Parathyroid adenoma (tissue), 2 donors: ENCODE results near the gene RER1.

Experiments
- H2AFZ ChIP-seq: fragments of 300-600 bp; sonication (generic); one replicate; pipeline ENCODE4 v1.7.0; 2017; ENCODE audit warnings: antibody characterized with exemption, mild to moderate bottlenecking
- H3K27ac ChIP-seq: fragments of 300-600 bp; sonication (generic); one replicate; pipeline ENCODE4 v1.7.0; 2017
- H3K27me3 ChIP-seq: fragments of 300-600 bp; sonication (generic); one replicate; pipeline ENCODE4 v1.7.0; 2017; ENCODE audit warnings: low read length; ENCODE audit not compliant: control insufficient read depth, insufficient read depth
- H3K36me3 ChIP-seq: fragments of 300-600 bp; sonication (generic); one replicate; pipeline ENCODE4 v1.7.0; 2017; ENCODE audit warnings: low read length; ENCODE audit not compliant: control insufficient read depth, insufficient read depth
- H3K4me1 ChIP-seq: fragments of 300-600 bp; sonication (generic); one replicate; pipeline ENCODE4 v1.7.0; 2017; ENCODE audit warnings: control low read depth
- H3K4me2 ChIP-seq: fragments of 300-600 bp; sonication (generic); one replicate; pipeline ENCODE4 v1.7.0; 2017; ENCODE audit warnings: low read length
- H3K4me3 ChIP-seq: fragments of 300-600 bp; sonication (generic); one replicate; pipeline ENCODE4 v1.7.0; 2017; ENCODE audit warnings: low read depth, low read length
- H3K79me2 ChIP-seq: fragments of 300-600 bp; sonication (generic); one replicate; pipeline ENCODE4 v1.7.0; 2017; ENCODE audit warnings: control low read depth
- H3K9ac ChIP-seq: fragments of 300-600 bp; sonication (generic); one replicate; pipeline ENCODE4 v1.7.0; 2017; ENCODE audit warnings: mild to moderate bottlenecking
- H3K9me3 ChIP-seq: fragments of 300-600 bp; sonication (generic); one replicate; pipeline ENCODE4 v1.7.0; 2017; ENCODE audit warnings: low read length; ENCODE audit not compliant: control insufficient read depth
- TF ChIP-seq, protein P1 (sequence below): fragments of 300-600 bp; sonication (generic); IDR thresholded peaks from one replicate; pipeline ENCODE4 v1.7.0; 2017; ENCODE audit warnings: antibody characterized with exemption, mild to moderate bottlenecking
- donor health status: primary hyperparathyroidism.

Gene RER1

DNA sequence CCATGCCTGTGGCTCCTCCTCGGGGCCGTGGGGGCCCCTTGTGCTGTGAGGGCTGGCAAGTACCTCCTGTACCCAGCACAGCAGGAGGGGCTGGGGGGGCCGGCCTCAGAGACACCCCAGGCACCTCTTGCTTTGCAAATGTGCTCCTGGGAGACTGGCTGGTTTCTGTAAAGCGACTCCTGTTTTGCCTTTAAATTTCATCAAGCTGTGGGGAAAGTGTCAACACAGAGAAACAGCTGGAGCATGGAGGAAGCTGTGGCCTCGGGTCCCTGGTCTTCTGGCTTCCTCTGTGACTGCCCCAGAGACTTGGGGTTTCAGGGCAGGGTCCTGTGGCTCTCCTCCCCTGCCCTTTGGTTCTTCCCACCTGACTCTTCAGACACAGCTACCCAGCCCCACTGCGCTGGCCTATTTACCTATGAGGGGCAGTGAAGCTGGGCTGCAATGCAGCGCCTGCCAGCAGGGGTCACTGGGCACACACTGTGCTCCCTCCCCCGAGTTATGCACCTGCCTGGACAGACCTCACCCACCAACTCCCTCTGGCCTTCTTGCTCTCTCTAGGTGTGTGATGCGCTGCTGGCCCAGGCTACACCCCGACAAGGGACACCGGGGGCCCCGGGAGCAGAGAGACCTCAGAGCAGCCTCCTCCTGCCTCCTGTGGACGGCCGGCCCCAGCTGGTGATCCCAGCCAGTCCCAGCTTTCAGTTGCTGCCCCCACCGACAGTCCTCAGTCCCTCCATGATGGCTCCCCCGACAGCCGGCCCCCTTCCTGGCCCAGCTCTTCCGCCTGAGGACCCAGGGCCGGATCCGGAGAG lies 38.3 kb downstream of the RER1 start:
- no peaks in the 10 kb centered on the region for H3K4me1 ChIP-seq
- no peak overlapping the region for H3K4me2 ChIP-seq
- no peaks in the 10 kb centered on the region for H3K79me2 ChIP-seq
- peaks cover 5% of the 10 kb centered on the region for H3K27me3 ChIP-seq
- H3K9me3 ChIP-seq, result no peaks in the 10 kb centered on the region
- TF ChIP-seq, protein P1, sequence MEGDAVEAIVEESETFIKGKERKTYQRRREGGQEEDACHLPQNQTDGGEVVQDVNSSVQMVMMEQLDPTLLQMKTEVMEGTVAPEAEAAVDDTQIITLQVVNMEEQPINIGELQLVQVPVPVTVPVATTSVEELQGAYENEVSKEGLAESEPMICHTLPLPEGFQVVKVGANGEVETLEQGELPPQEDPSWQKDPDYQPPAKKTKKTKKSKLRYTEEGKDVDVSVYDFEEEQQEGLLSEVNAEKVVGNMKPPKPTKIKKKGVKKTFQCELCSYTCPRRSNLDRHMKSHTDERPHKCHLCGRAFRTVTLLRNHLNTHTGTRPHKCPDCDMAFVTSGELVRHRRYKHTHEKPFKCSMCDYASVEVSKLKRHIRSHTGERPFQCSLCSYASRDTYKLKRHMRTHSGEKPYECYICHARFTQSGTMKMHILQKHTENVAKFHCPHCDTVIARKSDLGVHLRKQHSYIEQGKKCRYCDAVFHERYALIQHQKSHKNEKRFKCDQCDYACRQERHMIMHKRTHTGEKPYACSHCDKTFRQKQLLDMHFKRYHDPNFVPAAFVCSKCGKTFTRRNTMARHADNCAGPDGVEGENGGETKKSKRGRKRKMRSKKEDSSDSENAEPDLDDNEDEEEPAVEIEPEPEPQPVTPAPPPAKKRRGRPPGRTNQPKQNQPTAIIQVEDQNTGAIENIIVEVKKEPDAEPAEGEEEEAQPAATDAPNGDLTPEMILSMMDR, result no peak
- H2AFZ ChIP-seq, result no peak overlapping the region
- H3K4me3 ChIP-seq, result no peak overlapping the region
- H3K27ac ChIP-seq, result no peak overlapping the region
- H3K9ac ChIP-seq, result no peak overlapping the region
- no peaks in the 10 kb centered on the region for H3K36me3 ChIP-seq

DNA sequence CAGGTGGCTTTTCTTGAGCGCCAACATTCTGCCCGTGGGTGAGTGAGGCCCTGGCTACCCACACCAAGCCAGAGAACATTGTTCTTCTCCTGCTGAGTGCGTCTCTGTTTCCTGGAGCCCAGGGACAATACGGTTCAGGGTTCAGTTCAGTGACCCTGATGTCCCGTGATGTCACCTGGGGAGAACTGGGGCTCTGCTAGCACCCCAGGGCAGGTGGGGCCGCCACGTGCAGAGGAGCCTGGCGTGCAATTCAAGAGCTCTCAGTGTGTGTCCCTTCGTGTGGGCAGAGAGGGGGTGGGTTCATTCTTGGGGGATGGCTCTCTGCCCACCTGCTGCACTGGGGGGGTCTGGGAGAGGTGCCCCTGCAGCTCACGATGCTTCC lies 38.9 kb downstream of the RER1 start:
- no peak overlapping the region for H3K27ac ChIP-seq

DNA sequence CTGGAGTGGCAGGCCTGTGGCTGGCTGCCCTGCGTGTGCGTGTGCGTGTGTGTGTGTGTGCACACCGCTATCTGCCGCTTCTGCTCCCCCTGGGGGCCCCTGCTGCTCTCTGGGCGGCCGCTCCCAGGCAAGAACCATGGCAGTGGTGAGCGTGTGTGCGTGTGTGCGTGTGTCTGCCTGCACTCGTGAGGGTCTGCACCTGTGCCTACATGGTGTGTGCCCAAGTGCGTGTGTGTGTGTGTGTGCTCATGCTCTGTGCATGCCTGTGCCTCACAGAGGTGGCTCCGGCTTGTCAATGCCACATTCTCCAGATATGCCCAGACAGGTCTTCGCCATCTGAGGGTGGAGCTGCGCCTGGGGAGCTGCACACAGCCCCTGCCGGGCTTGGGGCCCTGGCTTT lies 39.5 kb downstream of the RER1 start:
- H3K4me3 ChIP-seq, result no peak overlapping the region
- H3K9me3 ChIP-seq, result no peaks in the 10 kb centered on the region
- H3K9ac ChIP-seq, result no peak overlapping the region
- H3K36me3 ChIP-seq, result no peaks in the 10 kb centered on the region
- H3K27ac ChIP-seq, result no peak overlapping the region
- H2AFZ ChIP-seq, result no peak overlapping the region
- TF ChIP-seq, protein P1, result no peak
- no peaks in the 10 kb centered on the region for H3K79me2 ChIP-seq
- no peak overlapping the region for H3K4me2 ChIP-seq
- no peaks in the 10 kb centered on the region for H3K4me1 ChIP-seq
- peaks cover 5% of the 10 kb centered on the region for H3K27me3 ChIP-seq

More for the DNA sequence above, 38.9 kb downstream of the RER1 start:
- H3K79me2 ChIP-seq, result no peaks in the 10 kb centered on the region
- no peaks in the 10 kb centered on the region for H3K9me3 ChIP-seq
- TF ChIP-seq, protein P1, result no peak
- peaks cover 5% of the 10 kb centered on the region for H3K27me3 ChIP-seq
- H3K36me3 ChIP-seq, result no peaks in the 10 kb centered on the region
- no peak overlapping the region for H3K9ac ChIP-seq
- no peak overlapping the region for H3K4me2 ChIP-seq
- no peak overlapping the region for H2AFZ ChIP-seq
- H3K4me3 ChIP-seq, result no peak overlapping the region
- H3K4me1 ChIP-seq, result no peaks in the 10 kb centered on the region

DNA sequence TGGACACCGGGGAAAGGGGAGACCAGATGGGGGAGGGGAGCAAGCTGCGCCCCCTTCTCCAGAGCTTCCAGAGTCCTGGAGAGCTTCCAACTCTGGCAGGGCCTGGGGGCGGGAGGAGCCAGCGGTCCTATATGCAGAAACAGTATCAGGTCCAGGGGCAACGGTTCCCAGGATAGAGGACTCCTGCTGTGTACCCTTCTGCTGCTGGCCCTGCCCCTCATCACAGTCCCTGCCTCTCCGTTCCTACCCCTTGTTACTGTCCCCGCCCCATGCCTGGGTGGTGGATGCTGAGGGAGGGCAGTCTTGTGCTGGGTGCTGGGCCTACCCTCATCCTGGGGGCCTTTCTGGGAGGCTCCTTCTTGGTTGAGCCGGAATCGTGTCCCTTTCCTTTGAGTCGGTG lies 39.9 kb downstream of the RER1 start:
- H3K27ac ChIP-seq, result no peak overlapping the region
- peaks cover 5% of the 10 kb centered on the region for H3K27me3 ChIP-seq
- no peak overlapping the region for H3K4me3 ChIP-seq
- H3K4me1 ChIP-seq, result no peaks in the 10 kb centered on the region
- no peak overlapping the region for H2AFZ ChIP-seq
- no peak overlapping the region for H3K9ac ChIP-seq
- no peaks in the 10 kb centered on the region for H3K79me2 ChIP-seq
- TF ChIP-seq, protein P1, result no peak
- H3K36me3 ChIP-seq, result no peaks in the 10 kb centered on the region
- no peak overlapping the region for H3K4me2 ChIP-seq
- H3K9me3 ChIP-seq, result no peaks in the 10 kb centered on the region

DNA sequence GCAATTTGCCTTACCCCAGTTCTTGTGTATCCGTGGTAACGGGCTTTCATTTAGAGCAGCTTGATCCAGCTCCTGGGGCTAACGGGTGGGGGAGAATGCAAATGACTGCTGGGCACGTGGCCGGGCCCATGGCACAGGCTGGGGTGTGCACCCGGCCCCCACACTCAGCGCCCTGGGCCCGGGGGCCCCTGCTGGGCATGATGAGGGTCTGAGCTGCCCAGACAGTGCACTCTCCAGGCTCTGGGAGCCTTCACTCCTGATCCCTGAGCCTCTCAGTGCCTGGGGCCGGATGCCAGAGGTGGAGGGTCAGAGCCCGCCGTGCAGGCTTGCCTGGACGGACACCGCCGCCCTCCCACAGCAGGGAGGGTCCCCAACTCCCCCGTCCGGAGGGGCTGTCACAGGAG lies 40.8 kb downstream of the RER1 start:
- no peaks in the 10 kb centered on the region for H3K36me3 ChIP-seq
- no peak overlapping the region for H3K4me2 ChIP-seq
- TF ChIP-seq, protein P1, result no peak
- peaks cover 5% of the 10 kb centered on the region for H3K27me3 ChIP-seq
- no peak overlapping the region for H2AFZ ChIP-seq
- H3K79me2 ChIP-seq, result no peaks in the 10 kb centered on the region
- H3K4me1 ChIP-seq, result no peaks in the 10 kb centered on the region
- no peaks in the 10 kb centered on the region for H3K9me3 ChIP-seq
- no peak overlapping the region for H3K27ac ChIP-seq
- H3K4me3 ChIP-seq, result no peak overlapping the region
- H3K9ac ChIP-seq, result no peak overlapping the region
